Measurements from ENCODE around the gene CTNND2. TPM values are rescaled to one million over a fixed set of nuclear protein-coding genes. Genes with fewer than 3 reads are reported as not detected.

The CTNND2 gene
- total RNA-seq, 4 donors from 2014 or later, result 1.3 to 2.5 (median 2.1) TPM

- Histone ChIP-seq H3K4me1 (no peaks in the 10 kb centered on the region), H3K27me3 (peaks cover 0 to 8% (median 0%) of the 10 kb centered on the region in 4 donors), H3K9me3 (no peaks in the 10 kb centered on the region), H3K27ac (replicated peaks in 1 of 4) (no peak overlapping the region), H3K4me3 (no peak overlapping the region), H3K36me3 (no peaks in the 10 kb centered on the region)
- DNase-seq (ENCODE audit: extremely low spot score), result peak; percentile 50
- WGBS, result 77% methylated on average over 7 of the region's 7 CpGs
- intact Hi-C loops (cut with DNase I), result no loop called here
- TF ChIP-seq POLR2AphosphoS5 (IDR thresholded peaks at IDR 0.05) (no peak), CTCF (IDR thresholded peaks at IDR 0.05) (no peak), EP300 (IDR thresholded peaks at IDR 0.05) (no peak), POLR2A (IDR thresholded peaks at IDR 0.05; ENCODE audit: low read depth) (no peak)
These were observed 857.2 kb downstream of the CTNND2 start for GRCh38 chr5:11047030-11047429.

GRCh38 chr5:11046160-11046559, 858.1 kb downstream of the CTNND2 start:
- Histone ChIP-seq H3K4me1 (no peaks in the 10 kb centered on the region), H3K27me3 (peaks cover 0 to 8% (median 0%) of the 10 kb centered on the region in 4 donors), H3K4me3 (no peak overlapping the region), H3K36me3 (no peaks in the 10 kb centered on the region), H3K9me3 (no peaks in the 10 kb centered on the region), H3K27ac (replicated peaks in 1 of 4) (no peak overlapping the region)
- 52% methylated on average over 7 of the region's 7 CpGs for WGBS
- DNase-seq (ENCODE audit: extremely low spot score), result peak; percentile 31
- intact Hi-C loops (cut with DNase I), result no loop called here
- no peak for TF ChIP-seq CTCF (IDR thresholded peaks at IDR 0.05)
- no peak for TF ChIP-seq POLR2AphosphoS5 (IDR thresholded peaks at IDR 0.05)
- no peak for TF ChIP-seq POLR2A (IDR thresholded peaks at IDR 0.05; ENCODE audit: low read depth)
- TF ChIP-seq EP300 (IDR thresholded peaks at IDR 0.05), result no peak

- intact Hi-C loops (cut with DNase I), result no loop called here
- Histone ChIP-seq H3K27me3 (peaks cover 0 to 8% (median 0%) of the 10 kb centered on the region in 4 donors), H3K4me1 (no peaks in the 10 kb centered on the region), H3K4me3 (no peak overlapping the region), H3K27ac (replicated peaks in 1 of 4) (no peak overlapping the region), H3K9me3 (no peaks in the 10 kb centered on the region), H3K36me3 (no peaks in the 10 kb centered on the region)
- no peak for TF ChIP-seq CTCF (IDR thresholded peaks at IDR 0.05)
- TF ChIP-seq EP300 (IDR thresholded peaks at IDR 0.05), result no peak
- no peak for TF ChIP-seq POLR2A (IDR thresholded peaks at IDR 0.05; ENCODE audit: low read depth)
- TF ChIP-seq POLR2AphosphoS5 (IDR thresholded peaks at IDR 0.05), result no peak
- 88% methylated on average over 3 of the region's 3 CpGs for WGBS
- peak; percentile 79 for DNase-seq (ENCODE audit: extremely low spot score)
These were observed 858.8 kb downstream of the CTNND2 start for GRCh38 chr5:11045411-11045810.

GRCh38 chr5:11044581-11044980, 859.7 kb downstream of the CTNND2 start:
- Histone ChIP-seq H3K27me3 (peaks cover 0 to 8% (median 0%) of the 10 kb centered on the region in 4 donors), H3K4me1 (no peaks in the 10 kb centered on the region), H3K27ac (replicated peaks in 1 of 4) (no peak overlapping the region), H3K36me3 (no peaks in the 10 kb centered on the region), H3K9me3 (no peaks in the 10 kb centered on the region), H3K4me3 (no peak overlapping the region)
- intact Hi-C loops (cut with DNase I), result no loop called here
- TF ChIP-seq EP300 (IDR thresholded peaks at IDR 0.05) (no peak), POLR2AphosphoS5 (IDR thresholded peaks at IDR 0.05) (no peak), CTCF (IDR thresholded peaks at IDR 0.05) (no peak), POLR2A (IDR thresholded peaks at IDR 0.05; ENCODE audit: low read depth) (no peak)
- DNase-seq (ENCODE audit: extremely low spot score), result peak; percentile 62

GRCh38 chr5:11043881-11044280, 860.4 kb downstream of the CTNND2 start:
- no peaks in the 10 kb centered on the region for H3K4me1 ChIP-seq
- no peak overlapping the region for H3K4me3 ChIP-seq
- TF ChIP-seq CTCF (IDR thresholded peaks at IDR 0.05) (no peak), POLR2AphosphoS5 (IDR thresholded peaks at IDR 0.05) (no peak), EP300 (IDR thresholded peaks at IDR 0.05) (no peak), POLR2A (IDR thresholded peaks at IDR 0.05; ENCODE audit: low read depth) (no peak)
- intact Hi-C loops (cut with DNase I), result no loop called here
- 37% methylated on average over 5 of the region's 5 CpGs for WGBS
- peak; percentile 62 for DNase-seq (ENCODE audit: extremely low spot score)
- H3K9me3 ChIP-seq, result no peaks in the 10 kb centered on the region
- no peak overlapping the region for H3K27ac ChIP-seq (replicated peaks in 1 of 4)
- peaks cover 0 to 8% (median 0%) of the 10 kb centered on the region in 4 donors for H3K27me3 ChIP-seq
- no peaks in the 10 kb centered on the region for H3K36me3 ChIP-seq

Data from esophagus muscularis mucosa (tissue), 4 donors.